ENCODE data around the gene ANXA1. TPM values are rescaled to one million over a fixed set of nuclear protein-coding genes. Genes with fewer than 3 reads are reported as not detected.

Gene ANXA1
- total and polyA plus RNA-seq, 2 donors (not counting 3 experiments of a cell fraction or from before 2014, with no cell fraction given) = 403 to 525 TPM

DNA sequence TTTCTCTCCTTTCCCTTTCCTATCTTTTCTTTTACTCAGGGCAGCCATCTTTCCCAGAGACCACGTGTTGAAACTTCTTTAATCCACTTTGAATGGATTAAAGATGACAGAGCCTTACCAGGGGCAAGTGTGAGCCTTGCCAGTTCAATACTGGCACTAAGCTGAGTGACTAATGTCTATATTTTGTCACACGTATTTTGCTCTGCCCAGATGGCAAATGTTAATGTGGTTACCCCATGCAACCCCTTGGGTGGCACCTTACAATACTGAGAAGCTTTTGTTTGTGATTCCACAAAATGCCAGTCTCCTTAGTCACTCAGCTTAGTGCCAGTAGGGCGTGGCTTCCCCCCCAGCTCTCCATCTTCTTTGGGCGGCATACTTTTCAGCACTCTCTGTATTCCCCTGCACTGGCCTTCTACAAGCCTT lies 24.8 kb downstream of the ANXA1 start:
- no peak for TF ChIP-seq JUN (IDR thresholded peaks at IDR 0.05; ENCODE audit: borderline replicate concordance, insufficient read depth, insufficient read length, low read depth)
- no peak for TF ChIP-seq GATA2 (IDR thresholded peaks at IDR 0.05; ENCODE audit: insufficient read depth, insufficient read length, low read depth, low read length)
- no peak for TF ChIP-seq POLR2A (IDR thresholded peaks at IDR 0.05; ENCODE audit: low read depth, low read length)
- TF ChIP-seq EZH2 (IDR thresholded peaks at IDR 0.05; ENCODE audit: borderline replicate concordance, low read depth, low read length, severe bottlenecking) = no peak
- no peak for TF ChIP-seq MYC (IDR thresholded peaks at IDR 0.05; ENCODE audit: low read depth, low read length)
- CTCF ChIA-PET = interaction anchor here (1.1 to 8.6 kb wide), 5 partner anchors 67 to 319 kb away, joined by 3 to 114 read pairs (median 4); no protein-coding TSS in a partner anchor

DNA sequence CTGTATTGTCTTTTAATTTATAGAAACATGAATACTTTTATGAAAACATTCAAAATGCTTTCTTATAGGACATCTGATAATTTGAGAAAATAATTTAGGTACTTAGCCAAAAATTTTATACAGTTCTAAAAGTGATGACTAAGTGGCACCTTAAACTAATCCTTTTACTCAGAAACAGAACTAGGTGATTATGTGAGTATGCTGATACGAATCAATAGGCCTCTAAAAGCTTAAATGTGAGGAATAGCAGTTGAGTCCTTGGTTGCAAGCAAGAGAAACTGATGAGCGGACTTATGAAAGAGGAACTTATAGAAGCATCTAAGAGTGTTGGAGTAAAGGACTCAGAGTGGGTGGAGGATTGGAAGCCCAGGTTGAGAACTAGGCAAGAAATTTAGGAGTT lies 26.4 kb downstream of the ANXA1 start:
- POLR2A ChIA-PET = no interaction called here
- Histone ChIP-seq H3K36me3 (ENCODE audit: control insufficient read depth in 2 of 2, extremely low read depth in 1 of 2, insufficient read depth in 2 of 2, low read length in 2 of 2) (no peaks in the 10 kb centered on the region), H2AFZ (ENCODE audit: low read depth, low read length) (no peak overlapping the region), H3K4me3 (replicated peaks in 1 of 3; ENCODE audit: insufficient read depth in 1 of 3, low read depth in 1 of 3, low read length in 3 of 3) (no peak overlapping the region), H3K27ac (ENCODE audit: insufficient read depth, low read depth, low read length) (no peak overlapping the region), H3K4me2 (ENCODE audit: insufficient read depth, low read length) (no peak overlapping the region), H3K9me3 (replicated peaks; ENCODE audit: control insufficient read depth, insufficient read depth, low read length) (no peaks in the 10 kb centered on the region), H4K20me1 (replicated peaks; ENCODE audit: control insufficient read depth, extremely low read depth, insufficient read depth, low read length) (no peaks in the 10 kb centered on the region), H3K4me1 (ENCODE audit: control insufficient read depth, extremely low read depth, insufficient read depth, low read length) (peaks cover 4% of the 10 kb centered on the region), H3K9ac (replicated peaks; ENCODE audit: extremely low read depth, insufficient read depth, low read length) (no peak overlapping the region), H3K9me1 (replicated peaks; ENCODE audit: control insufficient read depth, extremely low read depth, insufficient read depth, low read length) (no peaks in the 10 kb centered on the region), H3K79me2 (ENCODE audit: control insufficient read depth, insufficient read depth, low read length) (no peaks in the 10 kb centered on the region), H3K27me3 (ENCODE audit: control insufficient read depth in 2 of 2, insufficient read depth in 2 of 2, low read length in 2 of 2) (no peaks in the 10 kb centered on the region)
- DNase-seq (ENCODE audit: low read depth, low spot score) (no peak), FAIRE-seq (no peak)
- TF ChIP-seq MAX (IDR thresholded peaks at IDR 0.05; ENCODE audit: insufficient read depth, insufficient read length) = no peak
- CTCF ChIA-PET = interaction anchor here (1.1 to 8.6 kb wide), 3 partner anchors 71 to 321 kb away, joined by 3 to 114 read pairs (median 15); no protein-coding TSS in a partner anchor
- intact Hi-C loops (cut with micrococcal nuclease) (no loop called here), dilution Hi-C loops (cut with MboI; ENCODE audit: extremely low pct_ligation_motif_present, low sequenced_read_pairs) (no loop called here)
- no TSS peak for BruUV-seq (replicated peaks)

More for the DNA sequence above, 24.8 kb downstream of the ANXA1 start:
- dilution Hi-C loops (cut with MboI; ENCODE audit: extremely low pct_ligation_motif_present, low sequenced_read_pairs) (no loop called here), intact Hi-C loops (cut with micrococcal nuclease) (no loop called here)
- no peak overlapping the region for H3K9ac ChIP-seq (replicated peaks; ENCODE audit: extremely low read depth, insufficient read depth, low read length)
- H3K9me3 ChIP-seq (replicated peaks; ENCODE audit: control insufficient read depth, insufficient read depth, low read length) = no peaks in the 10 kb centered on the region
- peaks cover 4% of the 10 kb centered on the region for H3K4me1 ChIP-seq (ENCODE audit: control insufficient read depth, extremely low read depth, insufficient read depth, low read length)
- no peaks in the 10 kb centered on the region for H3K36me3 ChIP-seq (ENCODE audit: control insufficient read depth in 2 of 2, extremely low read depth in 1 of 2, insufficient read depth in 2 of 2, low read length in 2 of 2)
- H4K20me1 ChIP-seq (replicated peaks; ENCODE audit: control insufficient read depth, extremely low read depth, insufficient read depth, low read length) = no peaks in the 10 kb centered on the region
- peak; percentile 50 for FAIRE-seq
- H3K79me2 ChIP-seq (ENCODE audit: control insufficient read depth, insufficient read depth, low read length) = no peaks in the 10 kb centered on the region
- H3K4me2 ChIP-seq (ENCODE audit: insufficient read depth, low read length) = peak overlapping the region; percentile 5
- no peaks in the 10 kb centered on the region for H3K9me1 ChIP-seq (replicated peaks; ENCODE audit: control insufficient read depth, extremely low read depth, insufficient read depth, low read length)
- no peak overlapping the region for H3K27ac ChIP-seq (ENCODE audit: insufficient read depth, low read depth, low read length)
- peak overlapping the region; percentile 60 for H2AFZ ChIP-seq (ENCODE audit: low read depth, low read length)
- no peaks in the 10 kb centered on the region for H3K27me3 ChIP-seq (ENCODE audit: control insufficient read depth in 2 of 2, insufficient read depth in 2 of 2, low read length in 2 of 2)
- DNase-seq (ENCODE audit: low read depth, low spot score) = no peak
- POLR2A ChIA-PET = no interaction called here
- no peak overlapping the region for H3K4me3 ChIP-seq (replicated peaks in 1 of 3; ENCODE audit: insufficient read depth in 1 of 3, low read depth in 1 of 3, low read length in 3 of 3)
- no TSS peak for BruUV-seq (replicated peaks)
